Measurements from ENCODE around the gene SCNN1G. TPM values are rescaled to one million over a fixed set of nuclear protein-coding genes. Genes with fewer than 3 reads are reported as not detected.

SCNN1G gene
- total RNA-seq, 1 donor from 2014 or later: not detected

DNA sequence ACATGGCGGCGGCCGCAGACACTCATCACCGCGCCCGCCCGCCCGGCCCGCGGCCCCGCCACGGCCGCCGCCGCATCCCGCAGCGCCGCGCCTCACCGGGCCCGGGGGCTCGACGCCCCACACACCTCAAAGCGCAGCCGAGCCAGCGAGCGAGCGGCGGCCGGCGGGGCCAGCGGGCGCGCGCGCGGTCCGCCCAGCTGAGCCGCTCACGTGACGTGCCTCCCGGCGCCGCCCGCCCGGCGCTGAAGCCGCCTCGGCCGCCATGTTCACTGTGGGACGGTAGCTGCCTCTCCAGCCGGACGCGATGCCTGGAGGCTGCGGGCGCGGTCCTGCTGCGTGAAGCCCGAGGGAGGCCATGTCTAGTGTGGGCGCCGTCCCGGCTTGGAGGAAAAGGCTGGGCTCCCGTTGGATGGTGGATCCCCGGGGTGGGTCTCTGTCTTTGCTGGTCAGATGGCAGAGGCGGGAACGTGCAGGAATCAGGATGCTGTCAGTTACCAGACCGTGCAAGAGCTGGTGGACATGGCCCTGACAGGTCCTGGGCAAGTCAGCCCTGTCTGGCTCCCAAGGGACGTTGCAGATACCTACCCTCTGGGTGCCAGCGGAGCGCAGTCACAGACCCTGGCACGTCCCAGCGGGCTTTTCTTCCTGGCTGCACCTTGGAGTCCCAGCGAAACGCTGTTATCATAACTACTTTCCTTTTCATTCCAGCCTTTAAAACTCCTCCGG is 33.1 kb upstream of the SCNN1G start, which contains the start of gene USP31:
USP31 (minus strand) TSS at position 186 of the 726 bp plus-strand sequence; CDS start at position 4, 182 bp downstream.
- H3K9me3 ChIP-seq (ENCODE audit: control insufficient read depth in 3 of 3, low read length in 3 of 3): no peaks in the 10 kb centered on the region
- H3K27me3 ChIP-seq (ENCODE audit: control insufficient read depth in 3 of 3, insufficient read depth in 3 of 3, low read length in 3 of 3): no peaks in the 10 kb centered on the region
- H3K36me3 ChIP-seq (ENCODE audit: control insufficient read depth in 3 of 3, insufficient read depth in 3 of 3, low read length in 3 of 3): no peaks in the 10 kb centered on the region
- peak within 1 kb of the TSS; percentile 54 for H3K27ac ChIP-seq (ENCODE audit: low read depth, low read length)
- H3K4me3 ChIP-seq (ENCODE audit: low read length in 3 of 3): peak within 1 kb of the TSS; percentile 92 to 98 (median 95)
- H3K9ac ChIP-seq (ENCODE audit: low read depth in 1 of 3, low read length in 3 of 3): peak within 1 kb of the TSS; percentile 63 to 83 (median 68)
- H3K4me1 ChIP-seq (ENCODE audit: control insufficient read depth in 3 of 3, insufficient read depth in 3 of 3, low read length in 3 of 3): peaks cover 26 to 33% (median 31%) of the 10 kb centered on the region in 3 donors

DNA sequence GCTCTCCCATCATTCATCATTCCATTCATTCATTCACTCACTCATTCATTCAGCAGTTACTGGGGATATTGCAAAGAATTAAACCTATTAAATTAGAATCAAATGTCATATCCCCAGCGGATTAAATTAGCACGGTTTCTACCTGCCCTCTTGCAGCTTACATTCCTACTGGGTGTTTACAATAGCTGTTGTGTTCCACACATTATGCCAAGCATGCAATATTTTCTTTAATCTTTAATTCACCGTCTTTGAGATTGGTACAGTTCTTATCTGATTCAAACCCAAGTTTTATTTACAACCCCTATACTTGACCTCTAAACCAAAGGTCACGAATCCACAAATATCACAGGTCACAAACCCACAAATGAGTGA is 32.6 kb upstream of the SCNN1G start:
- Histone ChIP-seq H3K9me3 (ENCODE audit: control insufficient read depth in 3 of 3, low read length in 3 of 3) (no peaks in the 10 kb centered on the region), H3K9ac (ENCODE audit: low read depth in 1 of 3, low read length in 3 of 3) (peak overlapping the region; percentile 61 to 83 (median 65)), H3K27ac (ENCODE audit: low read depth, low read length) (no peak overlapping the region), H3K27me3 (ENCODE audit: control insufficient read depth in 3 of 3, insufficient read depth in 3 of 3, low read length in 3 of 3) (no peaks in the 10 kb centered on the region), H3K4me1 (ENCODE audit: control insufficient read depth in 3 of 3, insufficient read depth in 3 of 3, low read length in 3 of 3) (peaks cover 25 to 31% (median 28%) of the 10 kb centered on the region in 3 donors), H3K36me3 (ENCODE audit: control insufficient read depth in 3 of 3, insufficient read depth in 3 of 3, low read length in 3 of 3) (no peaks in the 10 kb centered on the region), H3K4me3 (ENCODE audit: low read length in 3 of 3) (peak overlapping the region; percentile 92 to 98 (median 95))

DNA sequence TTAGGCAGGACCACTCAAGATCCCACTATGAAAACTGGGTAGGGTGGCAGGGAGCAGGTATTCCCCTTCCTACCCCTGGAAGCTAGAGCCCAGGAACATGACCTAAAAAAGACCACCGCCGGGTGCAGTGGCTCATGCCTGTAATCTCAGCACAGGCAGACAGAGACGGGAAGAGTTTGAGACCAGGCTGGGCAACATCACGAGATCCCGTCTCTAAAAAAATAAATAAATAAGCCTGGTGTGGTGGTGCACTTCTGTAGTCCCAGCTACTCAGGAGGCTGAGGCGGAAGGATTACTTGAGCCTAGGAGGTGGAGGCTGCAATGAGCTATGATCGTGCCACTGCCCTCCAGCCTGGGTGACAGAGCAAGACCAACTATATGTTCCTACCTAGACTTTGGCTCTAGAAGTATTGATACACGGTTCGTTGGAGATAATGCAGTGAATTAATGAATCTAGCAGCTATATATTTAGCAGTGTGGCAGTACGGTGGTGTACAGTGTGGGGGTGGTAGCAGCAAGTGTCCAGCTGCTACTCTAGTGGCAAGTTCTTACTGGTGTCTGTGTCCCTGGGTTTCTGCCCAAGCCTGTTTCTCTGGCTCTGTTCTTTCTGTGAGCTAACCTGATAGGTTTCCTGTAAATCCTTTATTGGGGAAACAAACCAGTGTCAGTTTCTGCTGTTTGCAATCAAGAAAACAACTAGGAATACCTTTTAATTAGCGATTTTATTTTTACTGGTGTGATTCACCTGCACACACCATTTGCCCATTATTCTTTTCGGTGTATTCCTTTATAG is 30.0 kb upstream of the SCNN1G start:
- H3K4me1 ChIP-seq (ENCODE audit: control insufficient read depth in 3 of 3, insufficient read depth in 3 of 3, low read length in 3 of 3): peaks cover 12 to 13% (median 13%) of the 10 kb centered on the region in 3 donors
- H3K27ac ChIP-seq (ENCODE audit: low read depth, low read length): no peak overlapping the region
- no peak overlapping the region for H3K9ac ChIP-seq (ENCODE audit: low read depth in 1 of 3, low read length in 3 of 3)
- H3K36me3 ChIP-seq (ENCODE audit: control insufficient read depth in 3 of 3, insufficient read depth in 3 of 3, low read length in 3 of 3): no peaks in the 10 kb centered on the region
- no peak overlapping the region for H3K4me3 ChIP-seq (ENCODE audit: low read length in 3 of 3)
- H3K9me3 ChIP-seq (ENCODE audit: control insufficient read depth in 3 of 3, low read length in 3 of 3): no peaks in the 10 kb centered on the region
- H3K27me3 ChIP-seq (ENCODE audit: control insufficient read depth in 3 of 3, insufficient read depth in 3 of 3, low read length in 3 of 3): peaks cover 0 to 3% (median 0%) of the 10 kb centered on the region in 3 donors

DNA sequence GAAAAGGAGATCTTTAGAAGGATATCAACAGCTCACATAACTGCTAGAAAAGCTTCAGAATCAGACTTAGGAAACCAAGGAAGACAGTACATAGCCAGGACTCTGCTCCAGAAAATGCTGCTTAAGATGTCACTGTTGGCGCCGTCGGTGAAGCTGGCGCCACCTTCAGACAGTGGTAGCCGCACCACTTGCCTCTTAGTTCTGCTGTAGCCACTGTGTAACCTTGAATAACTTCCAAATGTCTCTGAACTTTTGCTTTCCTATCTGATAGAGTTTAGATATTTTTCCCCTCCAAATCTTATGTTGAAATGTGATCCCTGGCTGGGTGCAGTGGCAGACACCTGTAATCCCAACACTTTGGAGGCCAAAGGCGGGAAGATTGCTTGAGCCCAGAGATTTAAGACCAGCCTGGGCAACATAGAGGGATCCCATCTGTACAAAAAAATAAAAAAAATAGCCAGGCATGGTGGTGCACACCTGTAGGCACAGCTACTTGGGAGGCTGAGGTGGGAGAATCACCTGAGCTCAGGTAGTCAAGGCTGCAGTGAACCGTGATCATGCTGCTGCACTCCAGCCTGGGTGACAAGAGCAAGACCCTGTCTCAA is 27.0 kb upstream of the SCNN1G start:
- H3K27ac ChIP-seq (ENCODE audit: low read depth, low read length): no peak overlapping the region
- H3K9ac ChIP-seq (ENCODE audit: low read depth in 1 of 3, low read length in 3 of 3): no peak overlapping the region
- no peaks in the 10 kb centered on the region for H3K9me3 ChIP-seq (ENCODE audit: control insufficient read depth in 3 of 3, low read length in 3 of 3)

DNA sequence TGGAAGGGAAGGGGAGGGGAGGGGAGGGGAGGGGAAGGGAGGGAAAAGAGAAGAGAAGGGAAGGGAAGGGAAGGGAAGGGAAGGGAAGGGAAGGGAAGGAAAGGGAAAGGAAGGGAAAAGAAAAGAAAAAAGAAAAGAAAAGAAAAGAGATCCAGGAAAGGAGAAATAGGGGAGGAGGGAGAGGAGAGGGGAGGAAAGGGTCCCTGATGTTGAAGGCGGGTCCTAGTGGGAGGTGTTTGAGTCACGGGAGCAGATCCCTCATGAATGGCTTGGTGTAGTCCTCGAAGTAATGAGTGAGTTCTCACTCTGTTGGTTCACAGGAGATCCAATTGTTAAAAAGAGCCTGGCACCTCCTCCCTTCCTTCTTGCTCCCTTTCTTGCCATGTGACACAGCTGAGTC is 26.4 kb upstream of the SCNN1G start:
- Histone ChIP-seq H3K4me1 (ENCODE audit: control insufficient read depth in 3 of 3, insufficient read depth in 3 of 3, low read length in 3 of 3) (peaks cover 0 to 2% (median 0%) of the 10 kb centered on the region in 3 donors), H3K27me3 (ENCODE audit: control insufficient read depth in 3 of 3, insufficient read depth in 3 of 3, low read length in 3 of 3) (peaks cover 0 to 3% (median 0%) of the 10 kb centered on the region in 3 donors), H3K9ac (ENCODE audit: low read depth in 1 of 3, low read length in 3 of 3) (no peak overlapping the region), H3K27ac (ENCODE audit: low read depth, low read length) (no peak overlapping the region), H3K9me3 (ENCODE audit: control insufficient read depth in 3 of 3, low read length in 3 of 3) (no peaks in the 10 kb centered on the region), H3K4me3 (ENCODE audit: low read length in 3 of 3) (no peak overlapping the region), H3K36me3 (ENCODE audit: control insufficient read depth in 3 of 3, insufficient read depth in 3 of 3, low read length in 3 of 3) (no peaks in the 10 kb centered on the region)

More for the DNA sequence above, 27.0 kb upstream of the SCNN1G start:
- Histone ChIP-seq H3K4me1 (ENCODE audit: control insufficient read depth in 3 of 3, insufficient read depth in 3 of 3, low read length in 3 of 3) (peaks cover 0 to 2% (median 0%) of the 10 kb centered on the region in 3 donors), H3K36me3 (ENCODE audit: control insufficient read depth in 3 of 3, insufficient read depth in 3 of 3, low read length in 3 of 3) (no peaks in the 10 kb centered on the region), H3K4me3 (ENCODE audit: low read length in 3 of 3) (no peak overlapping the region), H3K27me3 (ENCODE audit: control insufficient read depth in 3 of 3, insufficient read depth in 3 of 3, low read length in 3 of 3) (peaks cover 0 to 3% (median 0%) of the 10 kb centered on the region in 3 donors)

DNA sequence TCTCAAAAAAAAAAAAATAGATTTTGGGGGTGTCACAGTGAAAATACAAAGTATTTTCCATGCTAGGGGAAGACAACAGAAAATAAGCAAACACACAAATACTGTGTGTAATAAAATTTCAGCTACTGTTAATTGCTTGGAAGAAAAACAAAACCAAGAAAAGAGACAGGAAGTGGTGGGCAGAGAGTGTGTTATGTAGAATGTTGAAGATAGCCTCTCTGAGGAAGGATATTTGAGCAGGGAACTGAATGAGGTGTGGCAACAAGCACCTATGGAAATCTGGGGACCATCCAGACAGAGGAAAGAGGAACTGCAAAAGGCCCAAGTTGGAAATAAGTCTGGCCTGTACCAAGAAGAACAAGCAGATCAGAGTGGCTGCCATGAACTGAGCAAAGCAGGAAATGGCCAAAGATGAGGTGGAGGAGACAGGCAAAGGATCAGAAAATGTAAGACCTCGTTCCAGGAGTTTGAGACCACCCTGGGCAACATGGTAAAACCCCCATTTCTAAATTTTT is 25.5 kb upstream of the SCNN1G start:
- H3K27ac ChIP-seq (ENCODE audit: low read depth, low read length): no peak overlapping the region
- peaks cover 0 to 3% (median 0%) of the 10 kb centered on the region in 3 donors for H3K27me3 ChIP-seq (ENCODE audit: control insufficient read depth in 3 of 3, insufficient read depth in 3 of 3, low read length in 3 of 3)
- no peak overlapping the region for H3K4me3 ChIP-seq (ENCODE audit: low read length in 3 of 3)
- H3K36me3 ChIP-seq (ENCODE audit: control insufficient read depth in 3 of 3, insufficient read depth in 3 of 3, low read length in 3 of 3): no peaks in the 10 kb centered on the region
- no peak overlapping the region for H3K9ac ChIP-seq (ENCODE audit: low read depth in 1 of 3, low read length in 3 of 3)
- H3K9me3 ChIP-seq (ENCODE audit: control insufficient read depth in 3 of 3, low read length in 3 of 3): no peaks in the 10 kb centered on the region
- peaks cover 0 to 2% (median 0%) of the 10 kb centered on the region in 3 donors for H3K4me1 ChIP-seq (ENCODE audit: control insufficient read depth in 3 of 3, insufficient read depth in 3 of 3, low read length in 3 of 3)

DNA sequence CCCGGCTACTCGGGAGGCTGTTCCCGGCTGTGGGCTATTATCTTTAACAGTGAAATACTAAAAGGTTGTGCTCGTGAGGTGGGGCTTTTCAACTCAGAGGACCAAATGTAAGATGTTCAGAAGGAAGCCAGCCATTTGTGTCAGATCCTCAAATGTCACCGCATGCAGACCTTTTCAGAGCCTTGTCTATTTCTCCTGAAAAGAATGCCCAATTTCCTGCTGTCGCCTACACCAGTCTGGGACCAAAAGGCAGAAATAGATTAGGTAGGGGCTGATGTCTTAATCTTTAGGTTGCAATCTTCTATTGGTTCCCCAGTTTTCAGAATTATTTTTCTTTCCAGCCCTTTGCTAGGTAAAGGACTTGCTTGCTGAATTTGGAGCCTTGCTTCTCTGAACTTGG is 24.4 kb upstream of the SCNN1G start:
- Histone ChIP-seq H3K36me3 (ENCODE audit: control insufficient read depth in 3 of 3, insufficient read depth in 3 of 3, low read length in 3 of 3) (no peaks in the 10 kb centered on the region), H3K4me3 (ENCODE audit: low read length in 3 of 3) (no peak overlapping the region), H3K27me3 (ENCODE audit: control insufficient read depth in 3 of 3, insufficient read depth in 3 of 3, low read length in 3 of 3) (peaks cover 0 to 3% (median 0%) of the 10 kb centered on the region in 3 donors), H3K4me1 (ENCODE audit: control insufficient read depth in 3 of 3, insufficient read depth in 3 of 3, low read length in 3 of 3) (no peaks in the 10 kb centered on the region), H3K9me3 (ENCODE audit: control insufficient read depth in 3 of 3, low read length in 3 of 3) (no peaks in the 10 kb centered on the region), H3K9ac (ENCODE audit: low read depth in 1 of 3, low read length in 3 of 3) (no peak overlapping the region), H3K27ac (ENCODE audit: low read depth, low read length) (no peak overlapping the region)

DNA sequence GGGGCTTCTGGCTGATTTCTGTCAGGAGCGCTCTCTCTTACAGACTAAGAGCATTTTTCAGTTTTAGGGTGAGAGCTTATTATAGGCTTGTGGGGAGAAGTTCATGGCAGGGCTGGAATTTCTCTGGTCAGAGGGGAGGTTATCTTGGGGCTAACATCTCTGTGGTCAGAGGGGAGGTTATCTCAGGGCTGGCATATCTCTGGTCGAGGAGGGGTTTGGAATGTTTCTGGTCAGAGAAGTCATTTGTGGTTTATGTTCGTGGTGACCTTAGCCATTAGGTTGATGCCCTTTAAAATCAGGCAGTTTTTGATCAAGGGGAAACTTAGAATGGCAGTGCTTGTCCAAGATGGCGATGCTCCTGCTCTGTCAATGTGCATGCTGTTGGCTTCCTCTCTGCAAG is 22.5 kb upstream of the SCNN1G start:
- Histone ChIP-seq H3K27ac (ENCODE audit: low read depth, low read length) (no peak overlapping the region), H3K4me3 (ENCODE audit: low read length in 3 of 3) (no peak overlapping the region), H3K9ac (ENCODE audit: low read depth in 1 of 3, low read length in 3 of 3) (no peak overlapping the region), H3K4me1 (ENCODE audit: control insufficient read depth in 3 of 3, insufficient read depth in 3 of 3, low read length in 3 of 3) (no peaks in the 10 kb centered on the region), H3K9me3 (ENCODE audit: control insufficient read depth in 3 of 3, low read length in 3 of 3) (no peaks in the 10 kb centered on the region), H3K27me3 (ENCODE audit: control insufficient read depth in 3 of 3, insufficient read depth in 3 of 3, low read length in 3 of 3) (peaks cover 0 to 3% (median 0%) of the 10 kb centered on the region in 3 donors), H3K36me3 (ENCODE audit: control insufficient read depth in 3 of 3, insufficient read depth in 3 of 3, low read length in 3 of 3) (no peaks in the 10 kb centered on the region)

DNA sequence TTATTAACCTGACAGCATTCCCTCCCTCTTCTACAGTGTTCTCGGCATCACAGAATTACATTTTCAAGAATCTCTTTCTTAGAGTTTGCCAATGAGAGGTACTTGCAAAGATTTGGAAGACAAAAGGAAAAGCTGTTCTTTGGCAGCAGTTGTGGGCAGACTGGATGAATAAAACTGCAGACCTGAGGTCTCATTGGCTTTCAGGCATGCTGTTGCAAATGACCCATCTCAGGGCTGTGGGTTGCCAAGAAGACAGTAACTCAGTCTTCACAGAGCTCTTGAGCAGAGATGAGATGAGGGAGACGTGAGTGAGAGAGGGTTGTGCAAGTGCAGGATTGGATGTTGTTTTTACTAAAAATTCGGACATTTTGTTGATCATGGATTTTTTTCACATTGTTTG is 22.0 kb upstream of the SCNN1G start:
- no peaks in the 10 kb centered on the region for H3K36me3 ChIP-seq (ENCODE audit: control insufficient read depth in 3 of 3, insufficient read depth in 3 of 3, low read length in 3 of 3)
- H3K9ac ChIP-seq (ENCODE audit: low read depth in 1 of 3, low read length in 3 of 3): no peak overlapping the region
- peaks cover 0 to 1% (median 0%) of the 10 kb centered on the region in 3 donors for H3K27me3 ChIP-seq (ENCODE audit: control insufficient read depth in 3 of 3, insufficient read depth in 3 of 3, low read length in 3 of 3)
- H3K9me3 ChIP-seq (ENCODE audit: control insufficient read depth in 3 of 3, low read length in 3 of 3): no peaks in the 10 kb centered on the region
- no peak overlapping the region for H3K4me3 ChIP-seq (ENCODE audit: low read length in 3 of 3)
- H3K27ac ChIP-seq (ENCODE audit: low read depth, low read length): no peak overlapping the region
- no peaks in the 10 kb centered on the region for H3K4me1 ChIP-seq (ENCODE audit: control insufficient read depth in 3 of 3, insufficient read depth in 3 of 3, low read length in 3 of 3)
